Measurements from ENCODE around the gene LRRC75B. TPM values are rescaled to one million over a fixed set of nuclear protein-coding genes. Genes with fewer than 3 reads are reported as not detected.

Gene LRRC75B
- total and polyA plus RNA-seq, 2 of the 8 experiments (the other 6 are each of a cell fraction or from before 2014, with no cell fraction given) = 12.2 to 26.6 TPM

GRCh38 chr22:24540470-24540869, 52.4 kb downstream of the LRRC75B start (continued):
- TF ChIP-seq CHD7 (IDR thresholded peaks at IDR 0.05; ENCODE audit: insufficient replicate concordance, low read length) (no peak), TBP (IDR thresholded peaks at IDR 0.05; ENCODE audit: low read depth, low read length) (no peak), SP1 (IDR thresholded peaks at IDR 0.05; ENCODE audit: low read depth, low read length) (no peak), CTBP2 (IDR thresholded peaks at IDR 0.05; ENCODE audit: borderline replicate concordance, insufficient read depth, insufficient read length, low read length) (no peak), CTCF (IDR thresholded peaks at IDR 0.05; ENCODE audit: control extremely low read depth in 1 of 3, insufficient read depth in 1 of 3, low read depth in 1 of 3, low read length in 3 of 3) (no peak), CBX5 (IDR thresholded peaks at IDR 0.05; ENCODE audit: low read depth, low read length) (no peak), BRCA1 (IDR thresholded peaks at IDR 0.05; ENCODE audit: low read depth, low read length) (no peak), ZNF274 (IDR thresholded peaks at IDR 0.05; ENCODE audit: borderline replicate concordance, extremely low read depth, low read length) (no peak), TCF12 (IDR thresholded peaks at IDR 0.05; ENCODE audit: low read depth, low read length) (no peak), CREB1 (IDR thresholded peaks at IDR 0.05) (no peak)
